Anterior cingulate cortex (tissue), 58 donors: ENCODE data around the gene GALNT10.
"Not testable (repeated sequence)": the region's sequence is repeated elsewhere in the genome, so short reads cannot be mapped to it uniquely, and the experiment has no call there.

ENCODE experiments used
- DNase-seq, 58 donors: peaks; one replicate each; lab custom pipeline; 2025; lab: John Stamatoyannopoulos, UW

GALNT10 gene

GRCh38 chr5:154341620-154342019, 151.1 kb downstream of the GALNT10 start:
- no peak for DNase-seq

- no peak for DNase-seq
Observed at GRCh38 chr5:154342211-154342610, 151.7 kb downstream of the GALNT10 start.

- DNase-seq: no peak
Observed at GRCh38 chr5:154342963-154343362, 152.4 kb downstream of the GALNT10 start.

GRCh38 chr5:154344461-154344860, 153.9 kb downstream of the GALNT10 start:
- DNase-seq: no peak

- DNase-seq: no peak
Observed at GRCh38 chr5:154345255-154345952, 154.9 kb downstream of the GALNT10 start.

- no peak for DNase-seq
Observed at GRCh38 chr5:154346427-154346826, 155.9 kb downstream of the GALNT10 start.

- DNase-seq: no peak
Observed at GRCh38 chr5:154349626-154350264, 159.2 kb downstream of the GALNT10 start.

- no peak for DNase-seq
Observed at GRCh38 chr5:154351141-154351540, 160.6 kb downstream of the GALNT10 start.

GRCh38 chr5:154351566-154351965, 161.0 kb downstream of the GALNT10 start:
- no peak for DNase-seq

- no peak for DNase-seq
Observed at GRCh38 chr5:154352960-154353548, 162.5 kb downstream of the GALNT10 start.

- DNase-seq: peak in 1 of 58 donors; percentile 4
Observed at GRCh38 chr5:154355129-154355611, 164.6 kb downstream of the GALNT10 start.

GRCh38 chr5:154356020-154356655, 165.6 kb downstream of the GALNT10 start:
- DNase-seq: no peak

GRCh38 chr5:154356958-154357357, 166.4 kb downstream of the GALNT10 start:
- no peak for DNase-seq

- no peak for DNase-seq
Observed at GRCh38 chr5:154358516-154359220, 168.1 kb downstream of the GALNT10 start.

GRCh38 chr5:154359221-154359573, 168.7 kb downstream of the GALNT10 start:
- DNase-seq: no peak

GRCh38 chr5:154360241-154360640, 169.7 kb downstream of the GALNT10 start:
- DNase-seq: not testable (repeated sequence)

- DNase-seq: no peak
Observed at GRCh38 chr5:154363411-154363810, 172.9 kb downstream of the GALNT10 start.

- DNase-seq: no peak
Observed at GRCh38 chr5:154364771-154365170, 174.2 kb downstream of the GALNT10 start.

- no peak for DNase-seq
Observed at GRCh38 chr5:154365823-154366222, 175.3 kb downstream of the GALNT10 start.

GRCh38 chr5:154366353-154366752, 175.8 kb downstream of the GALNT10 start:
- no peak for DNase-seq

GRCh38 chr5:154367101-154367500, 176.6 kb downstream of the GALNT10 start:
- no peak for DNase-seq
